GM18498 (cell line): ENCODE results near the gene PHLPP1.

Experiments
- ATAC-seq: cut with Tn5 transposase; IDR thresholded peaks from one replicate; pipeline ENCODE4 v1.9.1; 2021; ENCODE audit warnings: mild to moderate bottlenecking, moderate library complexity; ENCODE audit not compliant: unreplicated experiment

PHLPP1 gene

GRCh38 chr18:62975785-62976184 is 260.4 kb downstream of the PHLPP1 start:
- no peak for ATAC-seq

GRCh38 chr18:62976227-62976626 is 260.9 kb downstream of the PHLPP1 start:
- ATAC-seq = no peak

- ATAC-seq = no peak
These were observed 262.2 kb downstream of the PHLPP1 start for GRCh38 chr18:62977512-62977911.

GRCh38 chr18:62978251-62979049 is 263.1 kb downstream of the PHLPP1 start:
- no peak for ATAC-seq

- no peak for ATAC-seq
These were observed 263.8 kb downstream of the PHLPP1 start for GRCh38 chr18:62979176-62979575.

- ATAC-seq = no peak
These were observed 264.6 kb downstream of the PHLPP1 start for GRCh38 chr18:62979900-62980299.

GRCh38 chr18:62981566-62981965 is 266.2 kb downstream of the PHLPP1 start:
- ATAC-seq = no peak

GRCh38 chr18:62982600-62983251 is 267.4 kb downstream of the PHLPP1 start:
- ATAC-seq = no peak

- no peak for ATAC-seq
These were observed 269.4 kb downstream of the PHLPP1 start for GRCh38 chr18:62984656-62985315.

GRCh38 chr18:62986490-62986889 is 271.1 kb downstream of the PHLPP1 start:
- no peak for ATAC-seq

GRCh38 chr18:62987055-62987830 is 271.9 kb downstream of the PHLPP1 start:
- ATAC-seq = no peak

- no peak for ATAC-seq
These were observed 272.5 kb downstream of the PHLPP1 start for GRCh38 chr18:62987859-62988258.

- ATAC-seq = no peak
These were observed 273.1 kb downstream of the PHLPP1 start for GRCh38 chr18:62988471-62988870.

GRCh38 chr18:62989195-62989594 is 273.9 kb downstream of the PHLPP1 start:
- ATAC-seq = no peak

GRCh38 chr18:62990653-62991052 is 275.3 kb downstream of the PHLPP1 start:
- no peak for ATAC-seq

GRCh38 chr18:62991389-62991788 is 276.0 kb downstream of the PHLPP1 start:
- no peak for ATAC-seq

- no peak for ATAC-seq
These were observed 276.6 kb downstream of the PHLPP1 start for GRCh38 chr18:62991959-62992358.

- ATAC-seq = no peak
These were observed 277.6 kb downstream of the PHLPP1 start for GRCh38 chr18:62992877-62993365.

- no peak for ATAC-seq
These were observed 281.2 kb downstream of the PHLPP1 start for GRCh38 chr18:62996566-62996965.

- ATAC-seq = no peak
These were observed 281.7 kb downstream of the PHLPP1 start for GRCh38 chr18:62997076-62997475.

- ATAC-seq = no peak
These were observed 283.1 kb downstream of the PHLPP1 start for GRCh38 chr18:62998443-62998842.
